Astrocyte of the spinal cord (primary cell): Measurements from ENCODE around the gene F9.

Source experiments
- DNase-seq: peaks from one replicate; pipeline ENCODE4 v3.0.0; 2011; ENCODE audit warnings: low read depth, low spot score
- H3K4me3 ChIP-seq: 2 replicates; pipeline ENCODE4 v1.5.1; 2011; ENCODE audit warnings: low read depth, mild to moderate bottlenecking, low read length, moderate library complexity
- in situ Hi-C: cut with HindIII; loops from 2 replicates; pipeline ENCODE4 v1.10.0; 2017; ENCODE audit warnings: low sequenced_read_pairs
- TF ChIP-seq, protein P1 (sequence below): IDR thresholded peaks from 2 replicates; pipeline ENCODE4 v1.5.1; 2012; ENCODE audit warnings: low read depth, mild to moderate bottlenecking, low read length, inconsistent platforms

The F9 gene

GRCh38 chrX:139581068-139581467 lies 50.5 kb downstream of the F9 start:
- DNase-seq: no peak
- H3K4me3 ChIP-seq: no peak overlapping the region
- in situ Hi-C loops: no loop called here
- TF ChIP-seq, protein P1, sequence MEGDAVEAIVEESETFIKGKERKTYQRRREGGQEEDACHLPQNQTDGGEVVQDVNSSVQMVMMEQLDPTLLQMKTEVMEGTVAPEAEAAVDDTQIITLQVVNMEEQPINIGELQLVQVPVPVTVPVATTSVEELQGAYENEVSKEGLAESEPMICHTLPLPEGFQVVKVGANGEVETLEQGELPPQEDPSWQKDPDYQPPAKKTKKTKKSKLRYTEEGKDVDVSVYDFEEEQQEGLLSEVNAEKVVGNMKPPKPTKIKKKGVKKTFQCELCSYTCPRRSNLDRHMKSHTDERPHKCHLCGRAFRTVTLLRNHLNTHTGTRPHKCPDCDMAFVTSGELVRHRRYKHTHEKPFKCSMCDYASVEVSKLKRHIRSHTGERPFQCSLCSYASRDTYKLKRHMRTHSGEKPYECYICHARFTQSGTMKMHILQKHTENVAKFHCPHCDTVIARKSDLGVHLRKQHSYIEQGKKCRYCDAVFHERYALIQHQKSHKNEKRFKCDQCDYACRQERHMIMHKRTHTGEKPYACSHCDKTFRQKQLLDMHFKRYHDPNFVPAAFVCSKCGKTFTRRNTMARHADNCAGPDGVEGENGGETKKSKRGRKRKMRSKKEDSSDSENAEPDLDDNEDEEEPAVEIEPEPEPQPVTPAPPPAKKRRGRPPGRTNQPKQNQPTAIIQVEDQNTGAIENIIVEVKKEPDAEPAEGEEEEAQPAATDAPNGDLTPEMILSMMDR: no peak

DNA sequence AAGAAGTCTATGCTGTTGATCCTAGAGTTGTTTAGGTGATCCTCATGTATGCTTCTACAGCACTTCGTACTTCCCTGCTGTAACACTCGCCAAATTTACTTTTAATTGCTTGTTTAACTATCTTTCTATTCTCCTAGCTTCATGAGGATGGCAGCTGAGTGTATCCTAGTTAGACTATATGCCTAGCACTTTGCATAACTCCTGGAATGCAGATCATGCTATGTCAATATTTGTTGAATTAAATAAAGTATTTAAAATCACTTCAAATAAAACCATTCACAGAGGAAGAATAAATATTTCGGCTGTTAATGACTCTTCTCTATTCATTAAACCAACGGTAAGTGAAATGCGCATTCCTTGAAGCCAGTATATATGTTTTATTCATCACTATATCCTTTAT lies 55.1 kb downstream of the F9 start:
- no peak for DNase-seq
- TF ChIP-seq, protein P1: no peak
- in situ Hi-C loops: no loop called here
- no peak overlapping the region for H3K4me3 ChIP-seq

GRCh38 chrX:139596068-139596467 lies 65.5 kb downstream of the F9 start:
- H3K4me3 ChIP-seq: no peak overlapping the region
- no peak for DNase-seq
- TF ChIP-seq, protein P1: no peak
- in situ Hi-C loops: no loop called here

- TF ChIP-seq, protein P1: no peak
- no peak for DNase-seq
- H3K4me3 ChIP-seq: no peak overlapping the region
- in situ Hi-C loops: no loop called here
These were observed 69.6 kb downstream of the F9 start for GRCh38 chrX:139600105-139600504.
